HG03442 (cell line): ENCODE results near the gene SH3D21.

Source experiments
- ATAC-seq: cut with Tn5 transposase; IDR thresholded peaks from one replicate; pipeline ENCODE4 v1.9.1; 2021; ENCODE audit warnings: mild to moderate bottlenecking, moderate library complexity; ENCODE audit not compliant: unreplicated experiment

The SH3D21 gene

GRCh38 chr1:36306210-36306901 lies at the start of gene SH3D21:
SH3D21 (plus strand) TSS chr1:36306368; CDS start chr1:36306421, 53 bp downstream.
- peak; percentile 26 for ATAC-seq

- ATAC-seq: no peak
Measured at GRCh38 chr1:36256558-36257374, 49.4 kb upstream of the SH3D21 start.

- ATAC-seq: no peak
Measured at GRCh38 chr1:36257375-36257767, 48.8 kb upstream of the SH3D21 start.

GRCh38 chr1:36258960-36259344 lies 47.2 kb upstream of the SH3D21 start:
- ATAC-seq: no peak

DNA sequence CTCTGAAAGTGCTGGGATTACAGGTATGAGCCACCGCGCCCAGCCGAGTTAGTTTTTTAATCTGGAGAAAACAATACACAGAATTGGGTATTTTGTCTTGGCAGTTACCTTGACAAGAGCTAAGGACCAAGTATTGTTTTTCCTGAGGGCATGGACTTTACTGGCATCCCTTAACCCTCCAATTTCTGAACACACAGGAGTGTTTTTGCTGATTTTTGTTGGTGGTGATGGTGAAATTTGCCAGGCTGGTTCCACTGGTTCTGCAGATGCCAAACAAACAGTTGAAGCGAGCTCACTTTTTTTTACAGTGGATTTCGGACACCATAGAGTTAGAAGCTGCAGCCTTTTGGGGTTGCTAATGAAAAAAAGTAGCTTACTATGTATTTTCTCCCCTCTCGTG lies 37.2 kb upstream of the SH3D21 start:
- ATAC-seq: no peak

GRCh38 chr1:36269408-36269838 lies 36.7 kb upstream of the SH3D21 start:
- ATAC-seq: no peak

GRCh38 chr1:36273024-36273423 lies 33.1 kb upstream of the SH3D21 start:
- ATAC-seq: no peak

GRCh38 chr1:36274201-36274600 lies 32.0 kb upstream of the SH3D21 start:
- no peak for ATAC-seq

- no peak for ATAC-seq
Measured at GRCh38 chr1:36276688-36277087, 29.5 kb upstream of the SH3D21 start.

- no peak for ATAC-seq
Measured at GRCh38 chr1:36279110-36279788, 26.9 kb upstream of the SH3D21 start.

- no peak for ATAC-seq
Measured at GRCh38 chr1:36279789-36280296, 26.3 kb upstream of the SH3D21 start.

- no peak for ATAC-seq
Measured at GRCh38 chr1:36284061-36284460, 22.1 kb upstream of the SH3D21 start.

GRCh38 chr1:36284517-36284916 lies 21.7 kb upstream of the SH3D21 start:
- ATAC-seq: no peak

DNA sequence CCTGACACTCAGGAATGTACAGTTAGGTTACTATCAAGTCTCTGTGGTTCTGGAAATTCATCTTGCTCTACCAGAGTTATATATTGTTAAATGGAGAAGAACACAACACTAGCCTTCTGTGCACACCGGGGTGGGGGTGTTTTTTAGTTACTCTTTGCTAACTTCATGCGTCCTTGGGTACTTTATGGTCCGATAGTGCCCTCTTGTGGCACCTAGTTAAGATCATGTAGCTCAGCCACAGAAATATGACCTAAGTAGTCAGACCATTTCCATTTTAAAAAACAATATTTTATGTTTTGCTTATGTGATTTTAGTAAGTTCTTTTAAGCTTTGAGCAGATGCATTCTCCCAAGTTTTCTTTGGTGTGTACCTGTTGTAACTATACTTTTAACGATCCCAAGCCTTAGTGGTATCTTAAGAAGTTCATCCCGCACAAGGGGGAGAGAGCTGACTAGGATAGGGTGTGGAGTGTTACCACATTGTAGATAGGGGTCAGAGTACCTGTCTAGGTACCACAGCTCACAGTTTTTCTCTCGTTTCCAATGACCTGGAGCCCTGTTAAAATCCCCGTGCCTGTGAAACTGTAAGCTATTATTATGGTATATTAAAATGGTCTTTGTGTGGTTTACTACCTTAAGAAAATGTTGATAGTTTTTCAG lies 20.6 kb upstream of the SH3D21 start:
- no peak for ATAC-seq

DNA sequence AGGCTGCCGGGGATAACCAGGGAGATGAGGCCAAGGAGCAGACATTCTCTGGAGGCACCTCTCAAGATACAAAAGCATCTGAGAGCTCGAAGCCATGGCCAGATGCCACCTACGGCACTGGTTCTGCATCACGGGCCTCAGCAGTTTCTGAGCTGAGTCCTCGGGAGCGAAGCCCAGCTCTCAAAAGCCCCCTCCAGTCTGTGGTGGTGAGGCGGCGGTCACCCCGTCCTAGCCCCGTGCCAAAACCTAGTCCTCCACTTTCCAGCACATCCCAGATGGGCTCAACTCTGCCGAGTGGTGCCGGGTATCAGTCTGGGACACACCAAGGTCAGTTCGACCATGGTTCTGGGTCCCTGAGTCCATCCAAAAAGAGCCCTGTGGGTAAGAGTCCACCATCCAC lies 19.4 kb upstream of the SH3D21 start:
- ATAC-seq: no peak

DNA sequence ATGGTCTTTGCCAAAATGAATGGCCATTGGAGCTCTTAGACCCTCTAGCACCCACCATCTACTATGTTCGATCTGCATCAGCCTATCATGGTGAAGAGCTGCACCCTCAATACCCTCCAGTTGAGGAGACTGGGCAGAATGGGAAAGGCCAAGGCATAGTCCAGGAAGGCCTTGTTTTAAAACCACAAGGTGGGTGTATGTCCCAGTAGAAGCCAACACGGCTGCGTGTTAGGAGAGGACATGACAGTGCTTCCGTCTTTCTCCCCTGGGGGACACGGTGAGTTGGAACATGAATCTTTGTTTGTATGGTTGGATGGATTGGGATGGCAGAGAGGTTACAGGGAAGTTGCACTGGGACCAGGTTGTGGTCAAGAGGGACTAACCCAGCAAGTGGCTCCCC lies 18.6 kb upstream of the SH3D21 start:
- ATAC-seq: no peak

- ATAC-seq: no peak
Measured at GRCh38 chr1:36295390-36295789, 10.8 kb upstream of the SH3D21 start.

- ATAC-seq: no peak
Measured at GRCh38 chr1:36297062-36297461, 9.1 kb upstream of the SH3D21 start.

- ATAC-seq: no peak
Measured at GRCh38 chr1:36298640-36299039, 7.5 kb upstream of the SH3D21 start.

- no peak for ATAC-seq
Measured at GRCh38 chr1:36300526-36300925, 5.6 kb upstream of the SH3D21 start.

GRCh38 chr1:36301220-36301619 lies 4.9 kb upstream of the SH3D21 start:
- ATAC-seq: no peak
